B cell (primary cell): ENCODE measurements around the gene BCAM. TPM values are rescaled to one million over a fixed set of nuclear protein-coding genes. Genes with fewer than 3 reads are reported as not detected.

Source experiments
- ATAC-seq: fragments of 200-7000 bp; cut with Tn5 transposase; one replicate; pipeline ENCODE4 v1.10.0; 2021; ENCODE audit warnings: low read depth, mild to moderate bottlenecking, moderate number of reproducible peaks, moderate library complexity
- CTCF ChIA-PET: fragments of 350-600 bp; sonication (Branson Sonifier 250); formaldehyde crosslinking; loops from one replicate; lab custom pipeline; 2021; ENCODE audit warnings: antibody characterized with exemption, inconsistent platforms; lab: Charles Lee
- POLR2A ChIA-PET: fragments of 350-600 bp; sonication (Branson Sonifier 250); formaldehyde crosslinking; loops from one replicate; lab custom pipeline; 2021; ENCODE audit warnings: antibody characterized with exemption; lab: Charles Lee
- DNase-seq: peaks from one replicate; pipeline ENCODE4 v3.0.0; 2013
- H2AFZ ChIP-seq: 2 replicates; pipeline ENCODE4 v1.6.1; 2012; ENCODE audit warnings: mild to moderate bottlenecking, low read depth, low read length; ENCODE audit not compliant: insufficient read depth, poor library complexity, severe bottlenecking
- H3K27ac ChIP-seq, 2 donors: 1 replicate in 1 of 2; 2 replicates in 1 of 2; pipeline ENCODE4 v1.5.1; 2012 to 2013; ENCODE audit warnings: low read length in 2 of 2, mild to moderate bottlenecking in 2 of 2, moderate library complexity in 1 of 2
- H3K27me3 ChIP-seq, 4 experiments: fragments of 200-600 bp in 1 of 4; sonication (generic) in 1 of 4; replicated peaks in 1 of 4; 1 replicate in 2 of 4; 2 replicates in 2 of 4; pipeline versions ENCODE4 v1.6.1 to v1.7.0; 2013 to 2016; ENCODE audit warnings: low read length in 3 of 4, mild to moderate bottlenecking in 2 of 4, mixed read lengths in 1 of 4, moderate library complexity in 1 of 4; ENCODE audit not compliant: insufficient read depth in 4 of 4, control insufficient read depth in 3 of 4; ENCODE audit errors: control extremely low read depth in 1 of 4
- H3K36me3 ChIP-seq, 2 experiments: replicated peaks in 1 of 2; 1 replicate in 1 of 2; 2 replicates in 1 of 2; pipeline versions ENCODE4 v1.6.1 to v1.7.1; 2013; ENCODE audit warnings: low read length in 1 of 2; ENCODE audit not compliant: insufficient read depth in 2 of 2, control insufficient read depth in 1 of 2; ENCODE audit errors: control extremely low read depth in 1 of 2, extremely low read depth in 1 of 2
- H3K4me1 ChIP-seq, 2 donors: fragments of 200-600 bp in 1 of 2; sonication (generic) in 1 of 2; 1 replicate in 1 of 2; 2 replicates in 1 of 2; pipeline versions ENCODE4 v1.5.1 to v1.6.1; 2013 to 2017; ENCODE audit warnings: low read length in 2 of 2; ENCODE audit not compliant: control insufficient read depth in 2 of 2, insufficient read depth in 2 of 2
- H3K4me2 ChIP-seq: replicated peaks from 2 replicates; pipeline ENCODE3; 2012; ENCODE audit warnings: mild to moderate bottlenecking, low read depth, low read length; ENCODE audit not compliant: poor library complexity, severe bottlenecking
- H3K4me3 ChIP-seq, 5 experiments: fragments of 200-600 bp in 1 of 5; sonication (generic) in 1 of 5; 1 replicate in 3 of 5; 2 replicates in 2 of 5; pipeline versions ENCODE4 v1.5.1 to v1.7.0; 2011 to 2016; ENCODE audit warnings: low read length in 4 of 5, mild to moderate bottlenecking in 4 of 5, low read depth in 2 of 5, control low read depth in 1 of 5, moderate library complexity in 1 of 5; ENCODE audit not compliant: insufficient read depth in 1 of 5; ENCODE audit errors: control extremely low read depth in 1 of 5, extremely low read depth in 1 of 5
- H3K79me2 ChIP-seq: fragments of 200-600 bp; sonication (generic); one replicate; pipeline ENCODE4 v1.6.0; 2016; ENCODE audit warnings: low read length; ENCODE audit not compliant: control insufficient read depth, insufficient read depth
- H3K9ac ChIP-seq: fragments of 200-600 bp; sonication (generic); 2 replicates; pipeline ENCODE4 v1.6.1; 2017; ENCODE audit warnings: mild to moderate bottlenecking, low read length, moderate library complexity
- H3K9me3 ChIP-seq, 3 donors: one replicate each; pipeline versions ENCODE4 v1.6.1 to v1.7.1; 2013; ENCODE audit warnings: low read length in 2 of 3; ENCODE audit not compliant: control insufficient read depth in 2 of 3, insufficient read depth in 1 of 3; ENCODE audit errors: control extremely low read depth in 1 of 3
- H4K20me1 ChIP-seq: 2 replicates; pipeline ENCODE4 v1.6.0; 2012; ENCODE audit warnings: mild to moderate bottlenecking, low read length; ENCODE audit not compliant: insufficient read depth, control insufficient read depth, poor library complexity, severe bottlenecking
- H3K27ac Mint-ChIP-seq: one replicate; pipeline ENCODE4 v1.8.0; 2021; ENCODE audit warnings: mixed read lengths
- H3K27me3 Mint-ChIP-seq: one replicate; pipeline ENCODE4 v1.8.0; 2021; ENCODE audit warnings: mixed read lengths
- H3K4me1 Mint-ChIP-seq: one replicate; pipeline ENCODE4 v1.8.0; 2021; ENCODE audit warnings: mixed read lengths
- H3K4me3 Mint-ChIP-seq: one replicate; pipeline ENCODE4 v1.8.0; 2021; ENCODE audit warnings: mixed read lengths
- H3K9me3 Mint-ChIP-seq: one replicate; pipeline ENCODE4 v1.8.0; 2022; ENCODE audit warnings: mixed read lengths; ENCODE audit not compliant: insufficient read depth
- EZH2 ChIP-seq: IDR thresholded peaks from 2 replicates; pipeline ENCODE4 v1.6.1; 2012; ENCODE audit warnings: borderline replicate concordance, low read depth, mild to moderate bottlenecking, moderate library complexity, low read length; ENCODE audit not compliant: insufficient read depth, poor library complexity, severe bottlenecking
- WGBS: methylation state at CpG from one replicate; pipeline ENCODE4 v1.1.5; 2013; ENCODE audit warnings: missing lambda C conversion rate; ENCODE audit not compliant: insufficient coverage; 5-methylcytosine and 5-hydroxymethylcytosine counted together
- intact Hi-C: fragments of 100-400 bp; cut with micrococcal nuclease; formaldehyde crosslinking; loops from one replicate; pipeline ENCODE4 v1.10.0; 2022
- polyA plus RNA-seq: library from polyadenylated mRNA; depleted of rRNA; stranded (reverse); fragments of >200 nt; gene quantifications from 2 replicates; pipeline ENCODE4 v1.2.3, GENCODE V29; 2012
- total RNA-seq, 2 donors: library from RNA; stranded (reverse); fragments of 120-200 nt in 1 of 2; gene quantifications; 1 replicate in 1 of 2; 2 replicates in 1 of 2; pipeline versions ENCODE4 v1.2.3 to v1.2.4, GENCODE V29; 2013 to 2022
- TF ChIP-seq, protein P1 (sequence below): fragments of 200-600 bp; IDR thresholded peaks from one replicate; pipeline ENCODE4 v1.8.0; 2022; ENCODE audit warnings: antibody characterized with exemption, mild to moderate bottlenecking

The BCAM gene
- total and polyA plus RNA-seq, 2 donors (not counting 1 experiment from before 2014, with no cell fraction given), result not detected

GRCh38 chr19:44794610-44795009, 14.3 kb upstream of the BCAM start:
- Histone ChIP-seq H3K9ac (no peak overlapping the region), H4K20me1 (no peaks in the 10 kb centered on the region), H3K27ac (no peak overlapping the region), H3K27me3 (peaks cover 0 to 5% (median under 1%) of the 10 kb centered on the region in 4 experiments), H3K4me2 (no peak overlapping the region), H2AFZ (no peak overlapping the region), H3K4me1 (peaks cover 15 to 20% of the 10 kb centered on the region in 2 donors), H3K79me2 (no peaks in the 10 kb centered on the region), H3K4me3 (no peak overlapping the region), H3K36me3 (no peaks in the 10 kb centered on the region), H3K9me3 (no peaks in the 10 kb centered on the region)
- TF ChIP-seq EZH2, result no peak
- TF ChIP-seq, protein P1, sequence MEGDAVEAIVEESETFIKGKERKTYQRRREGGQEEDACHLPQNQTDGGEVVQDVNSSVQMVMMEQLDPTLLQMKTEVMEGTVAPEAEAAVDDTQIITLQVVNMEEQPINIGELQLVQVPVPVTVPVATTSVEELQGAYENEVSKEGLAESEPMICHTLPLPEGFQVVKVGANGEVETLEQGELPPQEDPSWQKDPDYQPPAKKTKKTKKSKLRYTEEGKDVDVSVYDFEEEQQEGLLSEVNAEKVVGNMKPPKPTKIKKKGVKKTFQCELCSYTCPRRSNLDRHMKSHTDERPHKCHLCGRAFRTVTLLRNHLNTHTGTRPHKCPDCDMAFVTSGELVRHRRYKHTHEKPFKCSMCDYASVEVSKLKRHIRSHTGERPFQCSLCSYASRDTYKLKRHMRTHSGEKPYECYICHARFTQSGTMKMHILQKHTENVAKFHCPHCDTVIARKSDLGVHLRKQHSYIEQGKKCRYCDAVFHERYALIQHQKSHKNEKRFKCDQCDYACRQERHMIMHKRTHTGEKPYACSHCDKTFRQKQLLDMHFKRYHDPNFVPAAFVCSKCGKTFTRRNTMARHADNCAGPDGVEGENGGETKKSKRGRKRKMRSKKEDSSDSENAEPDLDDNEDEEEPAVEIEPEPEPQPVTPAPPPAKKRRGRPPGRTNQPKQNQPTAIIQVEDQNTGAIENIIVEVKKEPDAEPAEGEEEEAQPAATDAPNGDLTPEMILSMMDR, result no peak
- POLR2A ChIA-PET, result no interaction called here
- 94% methylated on average over 4 of the region's 4 CpGs for WGBS
- ATAC-seq (no peak), DNase-seq (no peak)
- Mint-ChIP-seq H3K4me1 (peaks cover 12% of the 10 kb centered on the region), H3K27me3 (peaks cover 20% of the 10 kb centered on the region), H3K4me3 (no peak overlapping the region), H3K9me3 (no peaks in the 10 kb centered on the region), H3K27ac (no peak overlapping the region)
- CTCF ChIA-PET, result interaction anchor here (0.7 to 1.8 kb wide), 5 partner anchors 11 to 997 kb away, joined by 3 to 9 read pairs (median 4); no protein-coding TSS in a partner anchor
- intact Hi-C loops, result no loop called here

DNA sequence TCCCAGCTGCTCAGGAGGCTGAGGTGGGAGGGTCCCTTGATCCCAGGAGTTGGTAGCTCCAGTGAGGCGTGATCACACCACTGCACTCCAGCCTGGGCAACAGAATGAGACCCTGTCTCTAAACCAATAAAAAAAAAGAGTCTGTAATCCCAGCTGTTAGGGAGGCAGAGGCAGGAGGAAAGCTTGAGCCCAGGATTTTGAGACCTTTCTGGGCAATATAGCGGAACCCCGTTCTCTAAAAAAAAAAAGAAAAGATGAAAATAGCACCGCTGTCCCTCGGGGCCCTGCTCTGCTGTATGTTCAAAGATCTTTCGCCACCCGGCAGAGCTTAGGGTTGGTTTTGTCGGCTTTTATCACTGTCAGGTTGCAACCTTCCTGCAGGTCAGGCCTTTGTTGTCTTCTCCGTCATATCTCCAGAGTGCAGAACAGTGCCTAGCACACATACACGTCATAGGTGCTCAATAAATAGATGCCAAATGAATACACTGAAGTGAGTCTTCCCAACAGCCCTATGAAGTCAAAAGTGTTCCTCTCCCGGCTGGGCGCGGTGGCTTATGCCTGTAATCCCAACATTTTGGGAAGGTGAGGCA, 13.4 kb upstream of the BCAM start:
- Mint-ChIP-seq H3K4me3 (no peak overlapping the region), H3K27ac (no peak overlapping the region), H3K4me1 (peaks cover 12% of the 10 kb centered on the region), H3K9me3 (no peaks in the 10 kb centered on the region), H3K27me3 (peaks cover 20% of the 10 kb centered on the region)
- peaks cover 15 to 25% of the 10 kb centered on the region in 2 donors for H3K4me1 ChIP-seq
- H3K4me3 ChIP-seq, result no peak overlapping the region
- WGBS, result 3% methylated on average over 7 of the region's 13 CpGs
- peaks cover 0 to 5% (median under 1%) of the 10 kb centered on the region in 4 experiments for H3K27me3 ChIP-seq
- ATAC-seq (no peak), DNase-seq (no peak)
- H3K27ac ChIP-seq, result no peak overlapping the region
- no peaks in the 10 kb centered on the region for H3K9me3 ChIP-seq
- no peak overlapping the region for H3K9ac ChIP-seq
- ChIA-PET POLR2A (interaction anchor here (0.5 kb wide), 1 partner anchor 168 kb away, joined by 3 read pairs; no protein-coding TSS in a partner anchor), CTCF (interaction anchor here (0.8 to 1.8 kb wide), 5 partner anchors 11 to 138 kb away, joined by 3 to 9 read pairs (median 3); no protein-coding TSS in a partner anchor)
- H2AFZ ChIP-seq, result no peak overlapping the region
- peak overlapping the region; percentile 12 for H3K4me2 ChIP-seq
- intact Hi-C loops, result no loop called here
- no peaks in the 10 kb centered on the region for H3K36me3 ChIP-seq
- H4K20me1 ChIP-seq, result no peaks in the 10 kb centered on the region
- H3K79me2 ChIP-seq, result no peaks in the 10 kb centered on the region
- TF ChIP-seq, protein P1, result no peak
- TF ChIP-seq EZH2, result no peak
